NCI-H345 treated with DMSO at 0.1 percent for 48 hours (cell line): ENCODE results near the gene ZC3H10.

Experiments used
- DNase-seq: peaks from one replicate; lab custom pipeline; 2025; ENCODE audit not compliant: unreplicated experiment; lab: John Stamatoyannopoulos, UW

The ZC3H10 gene

GRCh38 chr12:56127485-56127887, 9.4 kb downstream of the ZC3H10 start:
- no peak for DNase-seq

- DNase-seq = peak; percentile 98
Measured at GRCh38 chr12:56127888-56128669, 10.0 kb downstream of the ZC3H10 start, which contains the start of gene ESYT1. TSS of gene ESYT1 (plus strand) at chr12:56128267. CDS start at chr12:56128320, 53 bp downstream.

- DNase-seq = no peak
Measured at GRCh38 chr12:56128670-56129205, 10.7 kb downstream of the ZC3H10 start.

- DNase-seq = no peak
Measured at GRCh38 chr12:56129206-56129941, 11.3 kb downstream of the ZC3H10 start.

- DNase-seq = no peak
Measured at GRCh38 chr12:56129942-56130495, 12.0 kb downstream of the ZC3H10 start.

GRCh38 chr12:56130876-56131275, 12.8 kb downstream of the ZC3H10 start:
- no peak for DNase-seq

- no peak for DNase-seq
Measured at GRCh38 chr12:56134897-56135296, 16.8 kb downstream of the ZC3H10 start.

- DNase-seq = no peak
Measured at GRCh38 chr12:56137853-56138571, 19.9 kb downstream of the ZC3H10 start.

GRCh38 chr12:56141946-56142784, 24.1 kb downstream of the ZC3H10 start:
- DNase-seq = no peak

- no peak for DNase-seq
Measured at GRCh38 chr12:56143217-56143616, 25.2 kb downstream of the ZC3H10 start.

- DNase-seq = no peak
Measured at GRCh38 chr12:56143870-56144269, 25.8 kb downstream of the ZC3H10 start.

GRCh38 chr12:56145217-56145616, 27.2 kb downstream of the ZC3H10 start:
- DNase-seq = no peak

- DNase-seq = no peak
Measured at GRCh38 chr12:56146492-56147460, 28.7 kb downstream of the ZC3H10 start.

GRCh38 chr12:56150563-56150962, 32.5 kb downstream of the ZC3H10 start:
- DNase-seq = no peak

GRCh38 chr12:56151672-56152131, 33.6 kb downstream of the ZC3H10 start:
- DNase-seq = peak; percentile 78

GRCh38 chr12:56152132-56152755, 34.2 kb downstream of the ZC3H10 start, which contains the start of gene MYL6B:
TSS of gene MYL6B (plus strand) at chr12:56152587. CDS start at chr12:56153919, 1,332 bp downstream.
- DNase-seq = peak; percentile 81

GRCh38 chr12:56152756-56153677, 35.0 kb downstream of the ZC3H10 start:
- DNase-seq = no peak
